ENCODE results near the gene SDR42E2.

DNA sequence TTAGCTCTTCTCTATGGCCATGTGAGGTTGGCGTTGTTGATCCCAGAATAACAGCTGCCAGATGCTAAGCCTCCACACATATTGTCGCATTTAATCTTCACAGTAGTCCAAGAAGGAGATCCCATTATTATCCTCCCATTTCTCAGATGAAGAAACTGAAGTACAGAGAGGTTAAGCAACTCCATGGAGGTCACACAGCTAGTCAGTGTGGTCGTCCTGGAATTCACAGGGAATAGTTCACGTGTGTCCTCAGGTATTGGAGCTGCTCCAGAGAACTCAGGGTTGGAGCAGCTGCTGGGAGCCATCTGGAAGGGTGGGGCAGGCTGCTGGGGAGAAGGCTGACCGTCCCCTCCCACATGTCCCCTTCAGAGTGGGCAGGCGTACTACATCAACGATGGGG, 19.5 kb downstream of the SDR42E2 start:
- TF ChIP-seq CTCF (IDR thresholded peaks at IDR 0.05; ENCODE audit: poor library complexity, severe bottlenecking) (no peak), EP300 (conservative IDR thresholded peaks at IDR 0.05; ENCODE audit: poor library complexity, severe bottlenecking) (no peak), EZH2 (IDR thresholded peaks at IDR 0.05; ENCODE audit: borderline replicate concordance, insufficient read depth, low read length, poor library complexity, severe bottlenecking) (no peak), POLR2AphosphoS5 (IDR thresholded peaks at IDR 0.05) (no peak), RAD21 (conservative IDR thresholded peaks at IDR 0.05) (no peak), TAF1 (IDR thresholded peaks at IDR 0.05; ENCODE audit: low read depth) (no peak)

All from neural cell (in vitro differentiated cells).